Measurements from ENCODE around the gene MMAB.

Gene MMAB

DNA sequence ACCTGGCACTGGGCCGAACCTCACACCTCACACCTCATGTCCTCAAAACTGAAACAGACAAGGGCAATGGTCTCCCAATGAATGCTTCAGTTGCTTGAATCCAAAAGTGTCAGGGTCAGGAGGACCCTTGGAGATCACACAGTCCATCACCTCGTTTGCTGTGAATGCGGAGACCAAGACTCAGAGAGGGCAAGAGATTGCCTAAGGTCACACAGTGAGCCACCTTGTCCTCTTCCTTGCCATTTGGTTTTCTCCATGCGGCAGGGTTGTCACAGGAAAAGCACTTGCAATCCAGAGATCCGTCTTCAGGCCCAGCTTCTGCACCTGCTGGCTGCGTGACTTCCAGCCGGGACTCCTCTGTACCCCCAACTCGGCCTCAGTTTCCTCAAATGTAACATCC lies 28.3 kb upstream of the MMAB start:
- H3K27ac ChIP-seq: no peak overlapping the region
- TF ChIP-seq ZFX (IDR thresholded peaks at IDR 0.05): no peak
- TF ChIP-seq, protein P1, sequence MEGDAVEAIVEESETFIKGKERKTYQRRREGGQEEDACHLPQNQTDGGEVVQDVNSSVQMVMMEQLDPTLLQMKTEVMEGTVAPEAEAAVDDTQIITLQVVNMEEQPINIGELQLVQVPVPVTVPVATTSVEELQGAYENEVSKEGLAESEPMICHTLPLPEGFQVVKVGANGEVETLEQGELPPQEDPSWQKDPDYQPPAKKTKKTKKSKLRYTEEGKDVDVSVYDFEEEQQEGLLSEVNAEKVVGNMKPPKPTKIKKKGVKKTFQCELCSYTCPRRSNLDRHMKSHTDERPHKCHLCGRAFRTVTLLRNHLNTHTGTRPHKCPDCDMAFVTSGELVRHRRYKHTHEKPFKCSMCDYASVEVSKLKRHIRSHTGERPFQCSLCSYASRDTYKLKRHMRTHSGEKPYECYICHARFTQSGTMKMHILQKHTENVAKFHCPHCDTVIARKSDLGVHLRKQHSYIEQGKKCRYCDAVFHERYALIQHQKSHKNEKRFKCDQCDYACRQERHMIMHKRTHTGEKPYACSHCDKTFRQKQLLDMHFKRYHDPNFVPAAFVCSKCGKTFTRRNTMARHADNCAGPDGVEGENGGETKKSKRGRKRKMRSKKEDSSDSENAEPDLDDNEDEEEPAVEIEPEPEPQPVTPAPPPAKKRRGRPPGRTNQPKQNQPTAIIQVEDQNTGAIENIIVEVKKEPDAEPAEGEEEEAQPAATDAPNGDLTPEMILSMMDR (conservative IDR thresholded peaks at IDR 0.05): no peak

DNA sequence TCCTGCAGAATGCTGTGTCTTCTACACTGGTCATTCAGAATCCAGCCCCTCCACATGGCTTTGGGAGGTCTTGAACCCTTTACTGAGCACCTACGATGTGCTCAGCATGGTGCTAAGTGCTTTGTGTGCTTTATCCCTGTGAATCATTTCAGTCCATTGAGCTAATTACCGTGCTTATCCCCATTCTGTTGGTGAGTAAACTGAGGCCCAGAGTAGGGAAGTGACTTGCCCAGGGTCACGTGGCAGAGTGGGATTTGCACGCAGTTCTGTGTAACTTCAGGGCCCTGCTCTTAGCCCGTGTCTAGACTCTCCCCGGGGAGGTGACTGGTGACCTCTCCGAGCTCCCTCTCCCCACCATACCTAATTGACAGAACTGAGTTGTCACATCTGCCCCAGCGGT lies 27.7 kb upstream of the MMAB start:
- TF ChIP-seq, protein P1 (conservative IDR thresholded peaks at IDR 0.05): no peak
- TF ChIP-seq ZFX (IDR thresholded peaks at IDR 0.05): no peak

DNA sequence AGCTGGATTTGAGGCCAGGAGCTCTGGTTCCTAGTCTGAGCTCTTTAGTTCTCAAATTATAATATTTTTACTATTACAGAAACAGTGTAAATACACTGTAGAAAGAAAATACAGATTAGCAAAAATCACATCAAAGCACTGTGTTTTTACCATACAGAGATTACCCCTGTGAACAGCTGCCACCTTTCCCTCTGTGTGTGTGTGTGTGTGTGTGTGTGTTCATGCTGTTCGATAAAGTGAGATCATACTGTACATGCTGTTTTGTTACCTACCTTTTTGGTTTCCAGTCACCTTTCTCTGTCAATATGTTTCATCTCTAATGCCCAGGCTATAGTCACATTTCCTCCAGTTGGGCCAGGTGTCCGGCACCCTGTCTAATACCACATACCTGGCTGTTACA lies 27.2 kb upstream of the MMAB start:
- TF ChIP-seq, protein P1 (conservative IDR thresholded peaks at IDR 0.05): no peak
- no peak for TF ChIP-seq ZFX (IDR thresholded peaks at IDR 0.05)

More for the DNA sequence above, 27.7 kb upstream of the MMAB start:
- H3K27ac ChIP-seq: no peak overlapping the region

DNA sequence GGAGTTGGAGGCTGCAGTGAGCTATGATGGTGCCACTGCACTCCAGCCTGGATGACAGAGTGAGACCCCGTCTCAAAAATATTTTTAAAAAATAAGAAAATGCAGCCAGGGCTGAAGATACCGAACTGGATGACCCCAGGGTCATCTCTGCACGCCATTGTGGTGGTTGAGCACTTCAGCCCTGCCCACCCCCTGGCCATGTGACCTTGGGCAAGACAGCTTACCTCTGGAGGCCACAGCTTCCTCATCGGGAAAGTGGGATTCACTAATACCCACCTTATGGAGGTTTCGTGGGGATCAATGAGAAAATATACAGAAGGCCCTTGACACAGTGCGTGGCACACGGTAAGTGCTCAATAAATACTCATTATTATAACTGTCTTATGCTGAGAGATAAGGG lies 25.8 kb upstream of the MMAB start:
- no peak overlapping the region for H3K27ac ChIP-seq
- TF ChIP-seq, protein P1 (conservative IDR thresholded peaks at IDR 0.05): no peak

More for the DNA sequence above, 27.2 kb upstream of the MMAB start:
- no peak overlapping the region for H3K27ac ChIP-seq

DNA sequence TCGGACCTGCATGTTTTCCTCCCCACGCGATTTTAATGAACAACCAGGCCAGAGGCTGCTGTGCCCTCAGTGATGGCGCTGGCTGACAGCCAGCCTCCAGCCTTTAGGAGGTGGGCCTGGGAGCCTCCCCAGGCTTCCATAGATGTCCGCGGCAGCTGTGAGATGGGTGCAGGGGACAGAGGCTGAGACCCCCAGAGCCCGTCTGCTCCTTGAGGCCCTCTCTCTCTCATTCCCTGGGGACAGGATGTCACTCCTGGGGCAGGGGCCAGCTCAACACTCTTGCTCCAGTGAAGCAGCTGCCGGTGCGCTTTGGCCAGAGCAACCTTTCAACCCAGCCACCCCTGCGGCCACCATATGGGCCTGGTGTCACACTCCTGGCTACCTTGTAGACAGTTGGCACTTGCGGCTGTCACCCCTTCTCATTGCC lies 25.1 kb upstream of the MMAB start:
- TF ChIP-seq, protein P1 (conservative IDR thresholded peaks at IDR 0.05): no peak
- TF ChIP-seq ZFX (IDR thresholded peaks at IDR 0.05): no peak
- peak overlapping the region; percentile 1; the same call in 1 of the 2 replicates for H3K27ac ChIP-seq

DNA sequence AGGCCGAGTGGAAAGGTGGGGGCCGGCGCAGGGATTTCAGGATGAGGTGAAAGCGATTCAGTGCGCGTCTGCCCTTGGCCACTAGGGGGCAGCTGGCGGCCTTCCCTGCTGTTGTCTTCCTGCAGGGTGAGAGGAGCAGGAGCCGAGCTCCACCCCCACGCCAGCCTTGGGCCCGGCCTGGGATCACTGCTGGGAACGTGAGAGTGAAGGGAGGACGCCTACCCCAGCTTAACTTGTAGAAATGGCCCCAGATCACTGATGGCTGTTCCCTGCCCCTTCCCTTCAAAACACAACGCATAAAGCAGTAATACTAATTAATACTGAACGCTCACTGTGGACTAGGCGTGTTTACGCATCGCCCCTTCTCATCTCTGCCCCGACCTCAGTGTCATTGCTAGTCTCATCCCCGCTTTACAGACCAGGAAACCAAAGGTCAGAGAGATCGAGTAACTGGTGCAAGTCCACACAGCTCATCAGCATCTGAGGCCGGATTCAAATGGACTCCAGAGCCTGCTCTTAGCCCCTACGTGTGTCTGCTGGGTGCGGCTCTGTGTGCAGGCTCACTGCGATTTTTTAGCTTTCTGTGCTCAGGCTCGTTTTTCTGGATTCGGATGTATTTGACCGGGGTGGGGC lies 24.6 kb upstream of the MMAB start:
- H3K27ac ChIP-seq: peak overlapping the region; percentile 1; the same call in 1 of the 2 replicates
- TF ChIP-seq, protein P1 (conservative IDR thresholded peaks at IDR 0.05): peak; percentile 94
- TF ChIP-seq ZFX (IDR thresholded peaks at IDR 0.05): no peak

DNA sequence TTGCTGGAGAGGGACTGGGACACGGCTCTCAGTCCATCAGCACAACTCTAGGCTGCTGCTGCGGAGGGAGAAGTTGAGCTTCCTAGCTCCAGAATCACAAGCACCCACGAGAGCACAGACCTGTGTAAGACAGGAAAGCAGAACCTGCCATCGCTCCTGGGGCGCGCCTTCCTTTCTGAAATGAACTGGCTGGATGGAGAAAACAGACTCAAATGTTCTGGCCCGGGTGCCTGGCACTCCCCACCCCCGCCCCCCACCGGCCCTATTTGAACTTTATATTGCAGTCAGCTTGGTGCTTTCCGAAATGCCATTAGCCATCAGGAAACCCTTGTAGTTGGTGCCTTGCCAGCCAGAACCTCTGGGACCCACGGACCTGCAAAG lies 24.1 kb upstream of the MMAB start:
- TF ChIP-seq, protein P1 (conservative IDR thresholded peaks at IDR 0.05): no peak
- no peak for TF ChIP-seq ZFX (IDR thresholded peaks at IDR 0.05)
- no peak overlapping the region for H3K27ac ChIP-seq
